ENCODE measurements around the gene BEX2.
"Not testable (repeated sequence)": the region's sequence is repeated elsewhere in the genome, so short reads cannot be mapped to it uniquely, and the experiment has no call there.

Gene BEX2

DNA sequence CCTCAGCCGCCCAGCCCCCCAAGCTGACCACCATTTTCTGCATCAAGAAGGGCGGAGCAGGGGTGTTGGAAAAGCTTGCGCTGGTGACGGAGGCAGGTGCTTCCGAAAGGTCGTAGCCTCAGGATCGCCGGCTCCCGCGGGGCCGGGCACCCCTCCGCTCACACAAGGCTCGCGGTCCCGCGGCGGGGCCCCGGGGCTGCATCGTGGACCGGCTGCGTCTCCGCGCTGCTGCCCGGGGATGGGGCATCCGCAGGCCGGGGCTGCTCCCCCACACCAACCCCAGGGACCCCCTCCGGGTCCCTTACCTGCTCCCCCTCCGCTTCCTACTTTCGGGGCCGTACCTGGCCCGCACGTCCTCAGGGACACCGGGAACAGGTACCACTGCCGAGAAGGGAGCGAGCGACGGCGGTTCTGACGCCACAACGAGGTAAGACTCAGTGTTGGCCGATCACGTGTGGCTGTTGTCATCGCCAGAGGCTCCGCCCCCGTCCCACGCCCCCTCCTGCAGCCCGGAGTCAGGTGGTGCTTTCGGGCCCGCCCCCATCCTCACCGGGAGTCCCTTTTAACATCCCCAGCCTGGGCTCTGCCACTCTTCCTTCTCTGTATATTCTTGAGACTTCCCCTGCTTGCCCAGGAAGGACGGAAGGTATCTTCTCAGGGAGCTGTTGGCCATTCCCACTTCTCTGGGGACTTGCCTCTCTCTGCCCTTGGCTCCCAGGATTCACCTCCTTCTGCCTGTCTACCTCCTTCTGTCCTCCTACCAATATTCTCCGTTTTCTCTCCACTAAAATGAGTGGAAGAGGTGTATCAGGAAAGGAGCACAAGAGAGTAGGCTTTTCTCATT, at the start of gene BEX2:
Gene BEX2 (minus strand): TSS at position 436 of the 844 bp plus-strand sequence. CDS start 1,014 bp downstream, outside the sequence.
- peak; percentile 74 for DNase-seq

DNA sequence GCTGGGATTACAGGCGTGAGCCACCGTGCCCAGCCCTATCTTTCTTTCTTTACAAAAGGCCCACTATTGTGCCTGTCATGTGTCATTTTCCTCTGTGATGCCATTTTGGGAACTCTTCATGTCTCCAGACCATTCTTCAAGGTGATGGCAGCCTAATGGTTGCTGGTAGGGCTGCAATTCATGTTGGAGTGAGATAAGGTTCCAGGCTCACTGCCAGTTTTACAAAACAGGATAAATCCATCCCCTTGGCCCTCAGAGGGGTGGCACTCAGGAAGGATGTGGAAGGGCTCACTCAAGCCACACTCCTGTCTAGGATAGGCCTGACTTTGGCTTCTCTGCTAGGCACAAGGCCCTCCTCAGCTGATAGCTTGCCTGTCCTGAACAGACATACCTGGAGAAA, 49.3 kb upstream of the BEX2 start:
- DNase-seq = no peak

DNA sequence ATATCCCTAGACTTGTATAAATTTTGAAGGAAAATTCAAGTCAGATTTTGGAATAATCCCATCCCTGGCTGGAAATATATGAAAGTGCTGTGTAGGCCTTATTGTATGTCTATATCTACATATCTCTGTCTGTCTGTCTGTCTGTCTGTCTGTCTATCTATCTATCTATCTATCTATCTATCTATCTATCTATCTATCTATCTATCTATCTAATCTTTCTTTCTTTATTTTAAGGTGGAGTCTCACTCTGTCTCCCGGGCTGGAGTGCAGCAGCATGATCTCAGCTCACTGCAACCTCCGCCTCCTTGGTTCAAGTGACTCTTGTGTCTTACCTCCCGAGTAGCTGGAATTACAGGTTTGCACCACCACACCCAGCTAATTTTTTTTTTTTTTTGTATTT, 48.8 kb upstream of the BEX2 start:
- not testable (repeated sequence) for DNase-seq

DNA sequence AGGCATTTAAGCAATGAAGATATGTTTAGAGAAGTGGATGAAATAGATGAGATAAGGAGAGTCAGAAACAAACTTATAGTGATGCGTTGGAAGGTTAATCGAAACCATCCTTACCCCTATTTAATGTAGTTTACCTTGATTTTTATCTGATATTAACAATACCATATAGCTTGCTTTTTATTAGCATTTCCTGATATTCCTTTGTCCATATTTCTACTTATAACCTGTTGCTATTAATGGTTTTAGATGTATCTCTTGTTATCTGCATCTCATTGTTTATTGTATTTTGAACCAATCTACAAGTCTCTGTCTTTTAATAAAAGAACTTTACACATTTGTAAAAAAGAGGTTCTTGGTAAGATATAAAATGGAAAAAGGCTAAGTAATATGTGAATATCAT, 47.1 kb upstream of the BEX2 start:
- no peak for DNase-seq

DNA sequence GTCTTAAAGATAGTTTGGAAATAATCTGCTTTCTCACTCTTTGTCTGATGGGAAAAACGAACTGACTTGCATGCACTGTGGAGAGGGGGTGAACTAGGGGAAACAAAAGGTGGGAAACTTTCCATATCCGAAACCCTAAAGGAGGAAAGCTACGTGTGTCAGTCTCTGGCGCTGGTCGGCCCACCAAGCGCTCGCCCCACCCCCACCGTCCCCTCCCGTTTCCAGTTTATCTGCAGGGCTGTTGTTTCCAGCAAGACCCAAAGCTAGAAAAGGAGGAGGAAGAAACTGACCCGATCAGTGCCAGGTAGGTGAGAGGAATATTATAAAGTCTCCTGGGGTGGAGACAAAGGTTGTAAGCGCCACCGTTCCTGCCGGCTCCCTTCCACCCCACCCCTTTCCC, 46.1 kb upstream of the BEX2 start:
- DNase-seq = no peak

DNA sequence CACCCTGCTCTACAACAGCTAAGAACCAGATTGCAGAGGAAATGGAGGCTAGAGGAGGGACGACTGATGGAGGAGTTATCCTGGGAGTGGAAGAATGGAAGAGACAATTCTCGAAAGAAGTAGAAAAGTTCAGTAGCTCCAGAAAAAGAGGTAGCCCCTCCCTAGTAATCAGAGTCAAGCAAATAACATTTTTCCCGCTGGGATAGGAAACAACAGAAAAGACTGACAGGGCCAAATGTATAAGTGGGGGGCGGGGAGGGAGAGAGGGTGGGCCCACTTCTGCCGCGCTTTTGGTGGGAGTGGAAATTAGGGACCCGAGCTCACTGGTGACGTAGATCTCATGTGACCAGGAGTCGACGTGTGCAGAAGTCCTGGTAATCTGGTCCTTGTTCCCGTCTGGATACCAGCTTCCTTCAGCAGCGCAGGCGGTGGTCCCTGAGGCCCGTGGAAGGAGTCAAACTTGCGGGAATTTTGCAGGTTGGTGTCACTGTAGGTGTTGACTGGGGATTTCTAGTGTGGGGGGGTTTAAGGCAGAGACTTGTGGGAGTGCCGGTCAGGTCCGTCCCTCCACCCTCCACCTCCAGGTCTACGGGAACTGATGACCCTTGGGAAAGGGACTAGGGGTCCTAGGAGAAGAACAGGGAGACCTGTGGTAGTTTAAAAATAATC, 45.5 kb upstream of the BEX2 start, which contains the start of gene TCEAL9:
Gene TCEAL9 (plus strand): TSS at position 377 of the 669 bp plus-strand sequence. CDS start 1,179 bp downstream, outside the sequence.
- DNase-seq = no peak

DNA sequence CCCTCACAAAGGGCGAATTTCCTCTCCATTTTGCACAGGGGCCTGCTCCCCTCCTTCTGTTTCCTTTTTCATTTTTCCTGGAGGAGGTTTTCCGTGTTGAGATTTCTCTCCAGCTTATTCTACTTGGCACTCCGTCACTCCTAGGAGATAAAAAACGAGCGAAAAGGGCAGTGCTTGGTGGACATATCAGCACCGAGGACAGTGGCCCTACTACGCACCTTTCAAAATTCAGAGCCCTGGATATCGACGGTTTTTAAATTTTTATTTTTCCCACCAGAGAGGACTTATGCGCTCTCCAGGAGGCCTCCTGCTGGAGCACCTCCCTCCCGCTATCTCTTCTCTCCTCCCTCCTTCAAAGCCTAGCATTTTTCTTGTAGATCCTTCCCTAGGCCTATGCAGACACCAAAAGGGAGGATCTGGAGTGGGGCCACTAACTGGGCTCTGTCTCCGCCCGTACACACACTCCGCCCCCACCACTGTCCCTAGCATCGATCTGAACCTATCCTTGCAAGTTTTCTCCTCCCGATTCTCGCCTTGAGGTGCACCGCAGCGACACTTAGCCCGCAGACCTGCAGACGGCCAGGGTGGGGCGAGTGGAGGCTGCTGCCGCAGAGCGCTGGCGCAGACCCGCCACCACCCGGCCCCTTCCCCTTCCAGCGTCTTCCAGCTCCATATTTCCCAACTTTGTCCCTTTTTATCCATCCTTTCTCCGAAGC, 37.0 kb upstream of the BEX2 start:
- DNase-seq = no peak

DNA sequence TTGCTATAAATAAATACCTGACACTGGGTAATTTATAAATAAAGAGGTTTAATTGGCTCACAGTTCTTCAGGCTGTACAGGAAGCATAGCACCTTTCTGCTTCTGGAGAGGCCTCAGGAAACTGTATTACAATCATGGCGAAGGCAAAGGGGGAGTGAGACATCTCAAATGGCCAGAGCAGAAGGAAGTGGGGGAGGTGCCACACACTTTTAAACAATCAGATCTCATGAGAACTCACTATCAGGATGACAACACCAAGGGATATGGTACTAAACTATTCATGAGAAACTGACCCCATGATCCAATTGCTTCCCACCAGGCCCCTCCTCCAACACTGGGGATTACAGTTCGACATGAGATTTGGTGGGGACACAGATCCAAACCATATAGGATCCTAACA, 33.8 kb upstream of the BEX2 start:
- DNase-seq = no peak

DNA sequence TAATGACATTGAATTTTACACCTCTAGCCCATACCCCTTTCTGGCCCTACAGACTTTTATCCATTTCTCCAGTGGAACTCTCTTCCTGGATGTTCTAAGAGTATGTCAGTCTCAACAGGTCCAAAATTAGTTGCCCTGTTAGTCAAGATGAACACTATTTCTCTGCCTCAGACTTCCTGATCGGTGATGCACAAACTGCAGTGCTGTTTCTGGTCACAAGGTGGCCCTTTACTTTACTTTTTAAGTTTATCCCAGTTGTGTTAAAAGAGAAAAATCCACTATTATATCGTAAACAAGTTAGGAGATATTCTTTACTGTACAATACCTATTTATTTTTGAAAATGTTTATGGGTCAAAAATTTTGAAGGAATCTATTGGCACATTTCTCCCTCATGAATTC, 32.3 kb upstream of the BEX2 start:
- peak; percentile 33 for DNase-seq

DNA sequence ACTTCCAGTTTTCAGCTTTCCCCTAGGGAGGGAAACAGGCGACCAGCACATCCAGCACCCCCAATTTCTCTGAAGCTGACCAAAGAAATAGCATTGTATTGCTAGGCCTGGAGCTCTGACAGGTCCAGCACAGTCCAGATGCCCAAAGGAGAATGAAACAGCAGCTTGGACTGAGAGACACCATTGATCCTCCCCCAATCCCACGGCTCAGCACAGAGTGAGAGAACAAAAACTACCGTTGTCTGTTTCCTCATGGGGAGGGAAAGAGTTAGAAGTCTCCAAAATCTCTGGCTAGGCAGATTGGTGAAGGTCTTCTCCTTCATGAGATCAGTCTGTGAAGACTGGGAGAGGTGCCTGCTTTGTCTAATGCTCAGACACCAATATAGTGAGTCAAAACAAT, 27.9 kb upstream of the BEX2 start:
- DNase-seq = no peak

DNA sequence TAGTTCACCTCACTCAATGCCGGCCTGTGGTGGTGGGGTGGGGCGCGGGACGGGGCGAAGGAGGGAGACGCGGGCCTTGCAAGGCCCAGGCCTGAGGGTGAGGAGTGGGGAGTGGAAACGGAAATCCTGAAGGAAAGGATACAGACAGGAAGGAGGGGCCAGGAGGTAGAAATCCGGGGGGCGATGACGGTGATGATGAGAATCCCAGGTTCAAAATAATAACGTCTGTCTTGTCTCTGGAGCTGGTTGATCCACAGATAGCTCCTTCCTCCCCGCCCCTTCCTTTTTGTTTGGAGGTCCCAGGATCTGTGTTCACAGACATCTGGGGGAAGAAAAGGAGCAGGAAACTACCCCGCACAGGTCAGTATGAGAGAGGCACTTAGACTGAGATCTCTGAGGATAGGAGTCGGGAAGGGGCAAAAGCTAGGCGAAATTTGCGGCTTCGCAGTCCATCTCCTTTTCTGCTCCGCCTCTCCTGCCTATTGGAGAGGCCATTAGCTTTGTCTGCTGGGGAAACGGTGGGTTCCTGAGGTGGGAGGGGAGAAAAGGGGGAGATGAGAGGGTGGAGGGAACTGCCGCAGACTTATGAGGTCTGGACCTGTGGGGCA, 20.0 kb upstream of the BEX2 start:
- no peak for DNase-seq

DNA sequence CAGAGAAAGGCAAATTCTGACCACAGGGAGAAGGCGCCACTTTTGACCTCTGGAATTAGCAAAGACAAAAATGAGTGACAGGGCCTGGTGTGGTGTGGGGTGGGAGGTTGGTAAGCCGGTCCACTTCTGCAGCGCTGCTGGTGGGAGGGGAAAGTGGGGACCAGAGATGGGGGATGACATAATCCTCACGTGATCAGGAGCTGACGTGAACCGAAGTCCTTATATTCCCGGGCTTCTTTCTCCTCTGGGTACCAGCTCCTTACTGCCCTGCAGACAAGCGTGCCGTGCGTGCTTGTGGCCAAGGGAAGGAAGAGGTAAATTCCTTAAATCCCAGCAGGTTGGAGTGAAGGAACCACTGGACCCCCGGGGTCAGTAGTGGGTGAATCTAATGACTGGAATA, 19.2 kb upstream of the BEX2 start, which contains the start of gene TCEAL7:
Gene TCEAL7 (plus strand): TSS at position 249 of the 400 bp plus-strand sequence. CDS start 1,165 bp downstream, outside the sequence.
- no peak for DNase-seq

DNA sequence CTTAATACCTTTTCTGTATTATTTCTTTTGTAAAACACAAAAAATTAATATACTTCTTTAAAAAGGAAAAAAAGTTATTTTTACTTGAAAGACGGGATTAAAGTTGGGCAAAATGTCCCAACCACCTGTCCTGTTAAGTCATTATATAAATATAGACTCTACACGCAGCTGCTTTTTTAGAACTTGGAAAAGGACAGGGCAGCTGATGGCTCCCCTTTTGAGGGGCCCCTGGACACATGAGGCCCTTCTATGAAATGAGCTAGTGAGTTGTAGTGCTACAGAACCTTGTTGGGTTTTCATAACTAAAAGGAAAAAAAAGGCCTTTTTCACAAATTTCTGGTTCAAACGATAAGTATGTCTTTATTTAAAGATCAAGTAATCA, 600 bp upstream of the BEX2 start:
- DNase-seq = no peak

DNA sequence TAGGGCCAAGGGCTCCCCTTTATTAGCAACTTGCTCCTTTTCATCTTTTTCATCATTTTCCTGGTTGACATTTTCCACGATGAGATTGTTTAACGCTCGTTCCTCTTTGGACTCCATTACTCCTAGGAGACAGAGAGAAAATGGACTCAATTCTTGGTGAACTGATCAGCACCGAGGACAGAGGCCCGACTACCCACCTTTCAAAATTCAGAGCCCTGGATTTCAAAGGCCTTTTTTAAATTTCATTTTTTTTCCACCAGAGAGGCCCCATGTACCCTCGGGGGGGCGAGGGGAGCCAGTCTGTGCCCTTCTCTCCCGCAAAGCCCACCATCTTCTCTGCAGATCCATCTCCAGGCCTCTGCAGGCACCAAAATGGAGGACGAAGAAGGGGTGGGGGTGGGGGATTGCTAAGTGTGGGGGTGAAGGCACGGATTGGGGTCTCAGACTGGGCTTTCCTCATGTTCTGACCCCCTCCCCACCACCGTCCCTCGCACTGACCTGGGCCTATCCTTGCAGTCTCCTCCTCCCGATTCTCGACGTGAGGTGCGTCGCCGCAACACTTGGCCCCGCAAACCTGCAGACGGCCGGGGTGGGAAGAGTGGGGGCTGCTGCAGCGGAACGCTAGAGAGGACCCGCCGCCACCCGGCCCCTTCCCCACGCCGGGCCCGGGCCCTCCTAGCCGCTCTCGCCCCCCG, 783 bp downstream of the BEX2 start:
- DNase-seq = no peak

DNA sequence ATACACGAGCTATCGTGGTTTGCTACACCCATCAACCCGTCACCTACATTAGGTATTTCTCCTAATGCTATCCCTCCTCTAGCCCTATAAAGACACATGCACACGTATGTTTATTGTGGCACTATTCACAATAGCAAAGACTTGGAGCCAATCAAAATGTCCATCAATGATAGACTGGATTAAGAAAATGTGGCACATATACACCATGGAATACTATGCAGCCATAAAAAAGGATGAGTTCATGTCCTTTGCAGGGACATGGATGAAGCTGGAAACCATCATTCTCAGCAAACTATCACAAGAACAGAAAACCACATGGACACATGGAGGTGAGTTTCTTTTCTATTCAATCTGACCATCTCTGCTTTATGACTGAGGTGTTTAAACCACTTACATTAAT, 5.1 kb downstream of the BEX2 start:
- DNase-seq = not testable (repeated sequence)

DNA sequence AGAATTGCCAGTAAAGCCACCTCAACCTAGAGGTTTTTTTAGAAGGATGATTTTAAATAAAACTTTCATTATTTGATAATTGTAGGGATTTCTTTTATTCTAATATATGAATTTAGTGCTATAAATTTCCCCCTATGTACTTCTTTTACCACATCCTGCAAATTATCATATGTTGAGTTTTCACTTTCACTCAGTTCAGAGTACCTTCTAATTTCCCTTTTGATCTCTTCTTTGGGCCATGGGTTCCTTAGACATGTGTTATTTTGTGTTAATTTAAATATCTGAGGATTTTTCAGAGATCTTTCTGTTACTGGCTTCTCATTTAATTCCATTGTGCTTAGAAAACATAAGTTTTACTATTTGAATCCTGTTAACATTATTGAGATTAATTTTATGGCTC, 6.1 kb downstream of the BEX2 start:
- DNase-seq = no peak

DNA sequence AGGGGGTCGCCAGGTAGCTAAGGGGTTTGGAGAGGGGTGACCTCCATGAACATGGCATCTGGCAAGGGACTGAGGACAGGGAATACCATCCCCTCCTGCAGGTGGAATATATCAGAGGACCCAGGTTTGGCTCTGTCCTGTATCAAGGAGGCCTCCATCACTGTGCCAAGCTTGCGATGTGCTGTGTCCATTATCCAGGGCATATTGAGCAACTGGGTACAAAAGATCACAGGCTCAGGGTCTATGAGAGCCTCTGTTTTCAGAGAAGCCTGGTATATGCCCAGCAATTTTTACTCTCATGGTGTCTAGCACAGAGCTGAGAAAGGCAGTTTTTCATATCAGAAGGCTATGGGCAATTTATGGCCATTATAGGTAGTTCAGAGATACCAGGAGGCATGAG, 17.7 kb downstream of the BEX2 start:
- no peak for DNase-seq

DNA sequence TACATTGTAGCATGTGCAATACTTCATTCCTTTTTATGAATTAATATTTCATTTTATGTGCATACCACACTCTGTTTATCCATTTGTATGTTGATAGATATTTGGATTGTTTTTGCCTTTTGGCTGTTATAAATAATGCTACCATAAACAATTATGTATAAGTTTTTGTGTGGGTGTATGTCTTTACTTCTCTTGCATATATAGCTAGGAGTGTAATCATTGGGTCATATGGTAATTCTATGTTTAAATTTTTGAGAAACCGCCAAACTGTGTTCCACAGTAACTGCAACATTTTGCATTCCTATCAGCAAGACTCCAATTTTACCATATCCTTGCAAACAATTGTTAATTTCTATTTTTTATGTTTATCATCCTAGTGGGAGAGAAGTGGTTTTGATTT, 31.2 kb downstream of the BEX2 start:
- DNase-seq = no peak

DNA sequence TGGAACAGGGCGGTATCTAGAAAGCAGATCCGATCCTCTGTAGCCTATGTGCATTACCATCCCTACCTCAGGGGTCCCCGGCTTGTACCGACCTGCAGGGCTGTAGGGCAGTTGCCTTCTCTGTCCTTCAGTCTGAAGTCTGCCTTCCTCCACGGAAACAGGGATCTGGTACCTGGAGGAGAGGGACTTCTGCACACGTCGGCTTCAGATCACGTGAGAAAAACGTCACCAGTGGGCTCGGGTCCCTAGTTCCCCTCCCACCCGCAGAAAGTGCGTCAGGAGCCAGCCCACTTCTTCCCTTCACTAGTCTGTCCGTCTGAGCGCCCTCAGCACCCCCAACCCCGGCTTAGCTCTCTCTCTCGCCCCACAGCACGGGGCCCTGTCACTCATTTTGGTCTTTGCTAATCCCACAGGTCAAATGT, 34.2 kb downstream of the BEX2 start, which contains the start of gene TCEAL5:
Gene TCEAL5 (minus strand): TSS at position 170 of the 422 bp plus-strand sequence. CDS start 2,187 bp downstream, outside the sequence.
- no peak for DNase-seq

DNA sequence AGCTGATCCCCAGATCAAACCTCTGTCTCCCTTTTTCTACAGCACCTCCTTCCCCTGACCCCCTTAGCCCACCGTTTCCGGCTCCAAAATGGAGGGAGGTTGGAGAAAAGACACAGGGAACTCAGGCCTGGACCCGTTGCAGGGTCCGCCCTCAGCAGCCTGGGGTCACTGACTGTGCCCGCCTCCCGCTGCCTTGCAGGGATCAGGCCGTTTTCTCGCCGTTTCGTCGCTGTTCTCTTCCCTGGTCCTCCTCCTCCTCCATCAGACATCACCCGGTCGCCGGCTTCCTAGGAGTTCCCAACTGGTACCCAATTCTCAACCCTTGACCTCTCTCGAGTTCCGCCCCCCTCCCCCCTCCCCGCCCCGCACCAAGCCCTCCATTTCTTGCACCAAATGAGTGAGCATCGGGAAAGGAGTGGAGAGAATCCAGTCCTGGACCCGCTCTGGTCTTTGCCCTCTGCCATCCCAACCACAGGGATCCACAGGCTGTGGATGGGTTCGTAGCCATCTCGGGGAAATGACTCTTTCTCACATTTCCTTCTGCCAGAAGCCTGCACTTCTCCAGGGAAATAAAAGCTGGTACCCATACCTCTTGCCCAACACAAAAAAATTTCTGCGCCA, 34.7 kb downstream of the BEX2 start:
- DNase-seq = no peak

DNA sequence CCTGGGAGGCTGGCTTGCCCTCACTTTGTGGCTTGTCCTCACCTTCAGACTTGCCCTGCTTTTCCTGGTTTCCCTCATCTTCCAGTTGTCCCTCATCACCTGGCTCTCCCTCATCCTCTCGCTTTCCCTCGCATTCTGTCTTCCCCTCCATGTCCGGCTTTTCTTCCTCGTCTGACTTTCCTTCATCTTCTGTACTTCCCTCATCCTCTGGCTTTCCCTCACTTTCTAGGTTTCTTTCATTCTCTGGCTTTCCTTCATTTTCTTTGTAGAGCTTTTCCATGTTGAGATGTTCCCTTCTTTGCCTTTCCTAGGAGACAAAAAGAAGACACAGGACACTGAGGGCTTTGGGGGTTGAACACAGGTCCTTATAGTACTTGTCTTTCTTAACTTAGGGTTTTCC, 36.5 kb downstream of the BEX2 start:
- DNase-seq = no peak

Data from activated CD4-positive, alpha-beta T cell treated with anti-CD3 and anti-CD28 coated beads, Interleukin-2, amount 50 U/mL, for 16 hours (primary cell).